ENCODE results near the gene XYLT1.

Gene XYLT1

DNA sequence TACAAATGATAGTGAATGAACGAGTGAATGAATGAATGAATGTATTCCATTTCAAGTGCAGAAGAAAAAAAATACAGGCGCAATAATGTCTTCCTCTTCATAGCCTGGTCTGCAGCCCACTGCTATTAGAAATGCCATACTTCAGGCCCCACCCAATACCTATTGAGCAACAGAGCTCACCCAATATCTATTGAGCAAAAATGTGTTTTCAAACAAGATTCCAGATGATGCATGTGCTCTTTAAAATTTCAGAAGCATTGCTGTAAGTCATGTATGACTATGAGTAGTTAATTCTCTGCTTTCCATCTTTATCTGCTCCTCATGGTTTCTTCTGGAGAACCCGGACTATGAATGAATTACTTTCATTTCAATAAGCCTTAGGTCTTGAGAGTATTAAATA lies 308.2 kb downstream of the XYLT1 start:
- FAIRE-seq, result no peak

DNA sequence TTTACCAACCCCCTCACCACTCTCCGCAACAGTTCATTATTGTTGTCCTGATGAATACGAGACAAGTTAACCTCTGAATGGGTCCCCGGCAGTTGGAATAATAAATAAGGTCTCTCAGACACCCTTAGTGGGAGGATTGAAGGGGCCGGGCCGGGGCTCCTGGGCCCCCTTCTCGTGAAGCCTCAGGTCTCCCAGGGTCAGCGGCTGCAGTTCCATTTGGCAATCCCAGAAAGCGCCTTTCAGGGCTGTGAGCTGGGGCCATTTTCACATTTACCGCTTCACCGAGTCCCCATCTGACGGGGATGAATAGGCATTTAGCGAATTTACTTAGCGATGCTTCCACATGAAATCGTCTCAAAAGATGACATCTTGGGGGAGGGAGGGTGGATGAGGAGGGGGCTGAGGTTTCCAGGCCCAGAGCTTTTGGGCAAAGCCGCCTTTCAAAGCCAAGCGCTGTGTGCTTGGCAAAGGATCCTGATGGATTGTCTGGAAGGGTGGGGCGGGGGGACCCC lies 309.8 kb downstream of the XYLT1 start:
- no peak for FAIRE-seq

DNA sequence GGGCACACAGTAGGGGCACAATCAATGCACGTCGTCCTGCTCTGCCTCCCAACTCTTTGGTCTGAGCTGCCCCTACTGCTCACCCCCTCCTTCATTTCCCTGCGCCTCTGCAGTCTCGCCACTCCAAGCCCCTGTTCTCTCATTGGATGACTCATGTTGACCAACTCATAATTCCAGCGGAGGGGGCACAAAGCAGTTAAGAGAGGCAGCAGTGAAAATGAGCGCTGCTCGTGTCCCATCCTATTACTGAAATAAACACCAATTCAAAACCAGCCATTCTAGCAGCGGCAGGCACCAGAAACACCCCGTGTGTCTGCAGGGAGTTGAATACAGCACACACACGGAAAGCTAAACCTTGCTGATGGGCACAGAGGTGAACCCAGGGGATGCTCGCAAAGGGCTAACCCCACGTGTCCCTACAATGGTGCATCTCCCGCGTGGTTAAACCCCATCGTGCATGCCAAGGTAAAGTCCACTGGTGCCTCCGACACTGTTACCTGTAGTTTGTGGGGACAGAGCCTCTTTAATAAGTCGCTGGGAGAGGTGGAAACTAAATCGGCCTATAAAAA lies 310.4 kb downstream of the XYLT1 start:
- no peak for FAIRE-seq

DNA sequence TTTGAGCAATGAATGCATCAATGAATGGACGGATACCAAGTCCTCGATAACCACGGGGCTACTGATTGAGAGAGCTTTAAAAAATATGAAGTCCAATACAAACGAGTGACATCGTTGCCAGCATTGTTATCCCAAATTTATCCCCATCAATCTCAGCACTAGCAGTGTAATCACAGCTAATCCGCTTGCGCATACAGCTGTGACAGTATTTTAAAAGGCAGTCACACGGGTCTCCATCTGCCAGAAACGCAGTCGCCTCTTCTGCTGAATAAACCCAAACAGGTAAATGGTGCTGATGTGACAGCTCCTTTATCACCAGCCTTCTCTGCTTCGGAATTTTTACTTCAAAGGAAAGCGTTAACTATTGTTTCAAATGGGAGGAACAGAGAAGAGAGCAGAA lies 311.1 kb downstream of the XYLT1 start:
- FAIRE-seq, result no peak

DNA sequence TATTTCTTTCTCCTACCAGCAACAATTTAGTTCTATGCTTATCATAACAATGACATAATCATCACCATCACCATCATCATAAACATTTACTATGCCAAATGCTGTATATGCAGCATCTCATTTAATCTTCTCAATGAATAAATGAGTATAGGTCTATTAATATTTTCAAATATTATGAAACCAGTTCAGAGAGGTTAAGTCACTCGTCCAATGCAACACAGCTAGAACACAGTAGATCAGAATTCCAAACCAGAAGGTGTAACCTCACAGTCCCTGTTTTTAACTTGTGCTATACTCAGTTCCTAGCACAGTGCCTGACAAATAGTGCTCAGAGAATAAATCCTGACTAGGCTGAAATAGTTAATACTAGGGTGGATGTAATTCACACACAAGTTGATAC lies 314.8 kb downstream of the XYLT1 start:
- no peak for FAIRE-seq

DNA sequence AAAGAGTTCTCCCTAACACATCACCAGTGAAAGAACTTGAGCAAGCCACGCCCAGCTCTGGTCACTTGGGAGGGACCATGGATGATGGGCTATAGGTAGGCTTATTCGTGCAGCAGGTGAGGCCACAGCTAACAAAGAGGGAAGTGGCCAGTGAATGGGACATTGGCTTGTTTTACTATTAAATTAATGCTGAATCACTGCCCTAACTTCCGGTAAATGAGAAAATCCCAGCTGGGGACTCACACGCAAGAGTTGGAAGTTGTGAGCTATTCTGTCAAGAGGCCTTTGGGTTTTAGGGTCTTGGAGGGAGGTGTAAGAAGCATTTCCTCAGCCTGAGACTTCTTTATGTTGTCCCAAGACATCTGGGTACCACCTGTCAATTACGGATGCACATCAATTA lies 315.3 kb downstream of the XYLT1 start:
- no peak for FAIRE-seq

DNA sequence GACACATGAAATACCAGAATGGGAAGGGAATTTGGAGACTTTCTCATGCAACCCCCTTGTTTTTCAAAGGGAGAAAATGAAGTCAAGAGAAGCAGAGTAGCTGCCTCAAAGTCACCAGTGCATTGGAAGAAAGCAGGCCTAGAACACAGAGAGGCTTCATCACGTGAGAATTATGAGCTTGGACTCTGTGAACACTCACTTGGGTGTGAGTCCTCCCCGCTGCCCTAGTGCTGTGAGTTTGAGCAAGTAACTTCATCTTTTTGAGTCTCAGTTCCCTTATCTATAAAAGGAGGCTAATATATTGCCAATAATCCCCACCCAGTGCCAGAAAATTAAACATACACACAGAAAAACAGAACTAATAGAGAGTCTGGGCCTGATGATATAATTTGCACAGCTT lies 315.8 kb downstream of the XYLT1 start:
- FAIRE-seq, result no peak

DNA sequence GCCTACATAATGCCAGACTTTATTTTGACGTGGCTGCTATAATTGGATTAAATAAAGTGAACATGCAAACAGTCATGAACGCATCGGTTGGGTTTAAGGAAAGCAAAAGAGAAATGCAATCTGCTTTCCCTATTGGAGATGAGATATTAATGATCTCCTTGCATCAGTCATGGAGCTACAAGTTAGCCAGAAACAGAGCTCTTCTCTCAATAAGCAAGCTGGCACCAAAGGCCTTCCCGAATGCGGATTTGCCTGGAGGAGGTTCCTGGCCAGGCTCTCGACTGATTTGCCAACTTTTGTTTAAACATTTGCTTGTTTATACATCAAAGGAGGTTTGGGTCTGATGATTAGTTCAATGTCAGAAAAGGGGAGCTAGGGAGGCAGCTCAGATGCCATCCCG lies 318.4 kb downstream of the XYLT1 start:
- no peak for FAIRE-seq

DNA sequence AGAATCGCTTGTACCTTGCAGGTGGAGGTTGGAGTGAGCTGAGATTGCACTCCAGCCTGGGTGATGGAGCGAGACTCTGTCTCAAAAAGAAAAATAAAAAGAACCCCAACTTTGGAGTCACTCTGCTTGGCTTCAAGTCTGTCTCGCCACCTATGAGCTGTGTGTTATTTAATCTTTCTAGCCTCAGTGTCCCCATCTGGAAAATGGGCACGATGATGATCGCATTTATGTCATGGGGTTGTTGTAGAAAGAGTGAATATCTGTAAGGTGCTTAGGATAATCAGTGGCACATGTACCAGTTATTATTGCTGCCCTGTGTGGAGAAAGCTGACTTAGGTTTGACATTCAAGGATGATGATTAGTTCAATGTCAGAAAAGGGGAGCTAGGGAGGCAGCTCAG lies 319.4 kb downstream of the XYLT1 start:
- FAIRE-seq, result no peak

DNA sequence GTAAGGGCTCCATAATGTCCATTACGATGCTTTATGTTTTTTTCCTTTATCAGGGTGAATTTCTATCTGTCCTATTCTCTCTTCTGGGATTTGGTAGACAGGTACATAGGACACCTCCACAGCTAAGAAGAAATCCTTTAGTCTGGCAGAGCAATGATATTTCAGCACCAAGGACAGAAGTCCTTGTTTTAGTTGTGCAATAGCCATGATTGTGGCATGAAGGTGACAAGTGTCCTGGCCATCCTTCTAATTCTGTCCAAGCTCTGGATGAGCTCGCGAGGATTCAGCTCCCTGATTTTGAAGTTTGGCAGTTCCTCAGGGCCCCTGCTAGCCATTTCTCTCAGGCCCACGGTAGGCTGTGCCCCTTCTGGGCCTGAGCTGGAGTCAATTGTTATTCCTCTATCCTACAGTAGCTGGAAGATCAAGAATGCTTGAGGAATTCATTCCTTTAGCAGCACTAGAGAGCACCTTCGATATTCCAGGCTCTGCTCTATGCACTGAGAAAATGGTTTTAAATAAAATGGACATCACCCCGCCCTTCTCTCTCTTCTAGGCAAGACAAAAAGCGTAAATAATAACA lies 320.8 kb downstream of the XYLT1 start:
- no peak for FAIRE-seq

DNA sequence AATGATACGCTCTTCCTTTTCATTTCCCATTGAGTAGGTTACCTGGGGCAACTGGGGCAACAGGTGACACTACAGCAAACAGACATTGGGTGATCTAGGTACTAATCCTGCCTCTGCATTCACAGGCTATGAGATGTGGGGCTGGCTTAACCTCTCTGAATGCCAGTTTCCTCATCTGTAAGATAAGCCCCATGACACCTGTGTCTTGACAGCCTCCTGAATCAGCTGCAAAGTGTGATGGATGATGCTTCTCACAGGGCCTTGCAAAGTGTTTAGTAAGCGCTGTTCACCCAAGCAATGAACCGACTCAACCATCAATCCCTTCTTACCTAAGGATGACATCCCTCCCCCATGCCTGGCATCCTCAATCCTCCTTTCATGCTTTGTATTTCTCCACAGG lies 322.8 kb downstream of the XYLT1 start:
- no peak for FAIRE-seq

DNA sequence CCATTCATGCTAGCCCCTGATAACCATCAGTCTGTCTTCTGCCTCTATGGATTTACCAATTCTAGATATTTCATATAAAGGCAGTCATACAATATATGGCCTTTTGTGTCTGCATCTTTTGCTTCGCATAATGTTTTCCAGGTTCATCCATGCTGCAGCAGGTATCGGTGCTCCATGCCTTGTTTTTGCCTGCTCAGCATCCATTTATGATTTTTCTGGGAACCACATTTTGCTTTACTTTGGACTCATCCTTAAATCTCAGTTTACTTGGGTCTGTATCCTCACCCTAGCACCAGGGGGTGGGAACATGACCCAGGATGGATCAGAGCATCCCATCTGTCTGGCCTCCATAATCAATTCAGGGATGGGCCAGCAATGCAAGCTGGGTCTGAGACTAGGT lies 325.7 kb downstream of the XYLT1 start:
- FAIRE-seq, result no peak

DNA sequence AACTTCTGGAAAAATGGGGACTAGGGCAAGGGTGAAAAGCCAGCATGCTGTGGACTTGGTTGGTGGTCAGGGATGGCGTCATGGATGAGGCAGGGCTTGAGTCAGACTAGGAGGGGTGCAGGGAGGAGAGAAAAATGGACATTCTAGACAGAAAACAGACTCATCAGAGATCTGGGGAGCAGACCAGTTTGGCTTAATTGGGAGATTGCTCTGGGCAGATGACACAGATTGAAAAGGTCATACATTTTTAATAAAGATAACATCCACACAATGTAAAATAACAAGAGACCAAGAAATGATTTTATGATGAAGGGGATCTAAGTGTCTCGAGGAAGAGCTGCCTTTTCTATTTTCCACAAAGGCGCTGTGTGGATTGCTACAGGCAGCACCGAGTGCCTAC lies 326.3 kb downstream of the XYLT1 start:
- FAIRE-seq, result no peak

DNA sequence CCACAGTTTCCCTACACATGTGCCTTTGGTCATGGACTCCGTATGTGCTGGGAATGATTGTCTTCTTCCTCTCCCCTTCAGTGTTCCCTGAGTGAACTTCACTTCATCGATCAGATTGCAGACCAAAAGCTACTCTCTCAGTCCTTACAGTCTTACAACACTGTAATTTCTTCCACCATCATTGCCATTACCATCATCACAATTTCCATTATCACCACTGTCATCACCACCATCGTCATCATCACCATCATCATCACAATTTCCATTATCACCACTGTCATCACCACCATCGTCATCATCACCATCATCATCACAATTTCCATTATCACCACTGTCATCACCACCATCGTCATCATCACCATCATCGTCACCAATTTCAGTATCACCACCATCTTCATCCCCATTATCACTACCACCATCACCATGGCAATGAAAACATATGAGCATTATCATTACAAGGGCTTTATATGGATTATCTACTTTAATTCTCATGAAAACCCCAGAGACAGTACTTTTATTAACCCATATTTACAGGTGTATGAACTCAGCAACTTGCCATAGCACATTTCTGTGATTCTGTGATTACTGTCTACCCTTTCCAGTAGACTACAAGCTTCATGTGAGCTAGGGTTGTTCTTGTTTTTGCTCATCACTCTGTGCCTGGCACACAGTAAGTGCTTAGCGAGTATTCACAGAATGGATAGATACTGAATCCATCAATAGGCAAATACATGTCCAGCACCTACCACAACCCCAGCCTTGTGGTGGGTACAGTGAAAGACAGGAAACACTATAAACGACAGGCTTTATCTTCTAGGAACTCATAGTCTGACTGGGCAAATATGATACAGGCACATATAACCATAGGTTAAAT lies 327.0 kb downstream of the XYLT1 start:
- no peak for FAIRE-seq

DNA sequence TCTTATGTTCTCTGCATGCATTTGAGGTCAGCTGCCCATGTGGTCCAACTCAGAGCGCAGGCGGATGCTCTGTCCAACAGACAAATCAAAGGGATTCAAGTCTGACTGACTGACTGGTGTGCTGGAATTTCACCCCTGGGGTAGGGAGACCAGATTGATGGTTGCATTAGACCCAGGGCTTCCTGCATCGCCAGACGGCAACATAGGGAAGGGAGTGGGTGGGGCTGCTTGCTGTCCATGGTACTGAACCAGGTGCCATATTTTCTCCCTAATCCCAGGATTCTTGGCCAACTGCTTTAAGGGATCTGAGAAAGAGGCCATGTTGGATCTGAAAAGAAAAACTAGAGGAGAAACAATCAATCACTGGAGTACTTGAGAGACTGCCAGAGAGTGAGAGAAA lies 332.0 kb downstream of the XYLT1 start:
- no peak for FAIRE-seq

DNA sequence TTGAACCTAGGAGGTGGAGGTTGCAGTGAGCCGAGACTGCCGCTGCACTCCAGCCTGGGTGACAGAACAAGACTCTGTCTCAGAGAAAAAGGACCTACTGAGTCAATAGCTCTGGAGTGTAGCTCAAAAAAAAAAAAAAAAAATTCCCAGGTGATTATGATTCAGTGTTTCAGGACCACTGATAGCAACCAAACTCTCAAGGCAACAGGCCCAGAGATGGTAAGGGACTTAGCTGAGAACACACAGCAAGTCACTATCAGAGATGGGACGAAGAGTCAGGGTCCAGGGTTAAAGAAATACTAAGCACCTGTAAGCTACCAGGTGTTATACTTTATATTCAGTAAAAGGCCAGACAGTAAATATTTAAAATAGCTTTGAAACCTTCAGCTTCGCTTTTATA lies 335.3 kb downstream of the XYLT1 start:
- FAIRE-seq, result no peak

DNA sequence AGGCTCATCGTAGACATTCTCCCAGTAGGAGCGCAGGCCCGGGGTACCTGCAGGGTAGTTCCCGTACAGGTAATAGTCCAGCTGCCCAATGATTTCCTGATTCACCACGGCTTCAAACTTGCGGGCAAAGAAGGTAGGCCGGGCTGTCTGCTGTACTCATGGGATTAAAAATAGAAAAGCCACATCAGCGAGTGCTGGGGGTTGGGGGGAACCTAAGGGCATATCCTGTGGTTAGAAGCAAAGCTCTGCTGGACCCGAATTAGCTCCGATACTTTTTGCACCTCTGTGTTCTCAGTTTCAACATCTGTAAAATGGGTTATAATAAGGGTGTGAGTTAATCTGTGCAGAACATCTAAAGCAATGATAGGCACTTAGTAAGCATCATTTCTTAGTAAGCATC lies 336.2 kb downstream of the XYLT1 start:
- FAIRE-seq, result no peak

DNA sequence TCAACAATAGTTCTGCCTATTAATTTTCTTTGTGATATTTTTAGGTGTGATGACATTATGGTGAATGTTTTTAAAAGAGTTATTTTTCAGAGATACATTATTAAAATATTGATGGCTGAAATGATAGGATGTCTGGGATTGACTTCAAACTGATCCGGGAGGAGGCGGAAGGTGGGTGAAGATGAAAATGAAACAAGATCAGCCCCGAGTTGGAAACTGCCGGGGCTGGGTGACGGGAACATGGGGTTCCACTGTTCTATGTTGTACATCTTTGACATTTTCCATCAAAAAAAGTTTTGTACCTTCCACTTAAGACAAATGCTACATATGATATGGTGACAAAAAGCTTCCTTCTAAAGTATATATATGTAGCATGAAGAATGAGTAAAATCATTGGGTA lies 336.9 kb downstream of the XYLT1 start:
- no peak for FAIRE-seq

DNA sequence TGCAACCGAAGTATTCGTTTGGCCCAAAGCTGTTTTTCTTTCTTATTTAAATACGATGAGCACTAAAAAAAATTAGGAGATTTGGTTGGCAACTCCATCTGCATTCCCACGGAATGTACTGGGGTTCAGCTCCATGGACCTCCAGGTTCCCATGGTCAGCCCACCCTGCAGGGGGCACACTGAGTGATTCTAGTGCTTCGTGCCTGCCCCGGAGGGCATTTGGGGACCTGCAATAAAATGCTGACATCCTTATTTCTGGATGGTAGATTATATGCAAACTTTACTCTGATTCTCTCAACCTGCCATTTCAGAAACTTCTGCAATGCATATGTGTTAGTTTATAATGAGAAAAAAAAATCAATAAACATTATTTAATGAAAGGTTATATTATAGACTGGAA lies 339.4 kb downstream of the XYLT1 start:
- no peak for FAIRE-seq

DNA sequence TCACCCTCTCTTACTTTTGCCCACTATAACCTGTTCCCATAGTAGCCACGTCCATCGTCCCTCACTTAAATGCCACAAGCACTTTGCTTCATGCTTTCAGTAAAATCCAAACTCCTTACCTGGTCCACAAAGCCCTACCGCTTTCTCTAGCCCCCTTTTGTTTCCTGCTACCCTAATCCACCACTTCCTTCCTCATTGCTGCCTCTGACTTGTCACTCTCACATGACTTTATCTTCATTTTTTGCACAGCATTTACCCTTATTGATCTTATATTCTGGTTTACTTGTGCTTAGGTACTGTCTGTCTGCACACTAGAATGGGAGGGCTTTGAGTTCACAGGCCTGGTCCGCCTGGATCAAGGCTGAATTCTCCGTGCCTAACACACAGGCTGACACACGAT lies 340.0 kb downstream of the XYLT1 start:
- no peak for FAIRE-seq

DNA sequence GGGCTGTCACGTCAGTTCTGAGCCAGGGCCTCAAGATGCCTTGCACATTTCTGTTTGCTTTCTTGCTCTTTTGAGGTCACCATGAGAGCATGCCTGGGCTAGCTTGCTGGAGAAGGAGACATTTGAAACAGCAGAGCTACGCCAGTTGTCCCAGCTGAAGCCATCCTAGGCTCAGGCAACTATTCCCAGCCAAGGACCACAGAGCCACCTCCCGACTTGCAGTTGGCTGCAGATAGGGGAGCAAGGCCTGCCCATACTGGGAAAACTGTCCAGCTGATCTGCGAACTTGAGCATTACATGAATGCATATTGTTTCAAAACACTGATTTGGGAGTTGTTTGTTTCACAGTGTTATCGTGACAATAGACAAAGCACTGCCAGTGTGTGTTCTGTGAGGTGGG lies 340.8 kb downstream of the XYLT1 start:
- no peak for FAIRE-seq

DNA sequence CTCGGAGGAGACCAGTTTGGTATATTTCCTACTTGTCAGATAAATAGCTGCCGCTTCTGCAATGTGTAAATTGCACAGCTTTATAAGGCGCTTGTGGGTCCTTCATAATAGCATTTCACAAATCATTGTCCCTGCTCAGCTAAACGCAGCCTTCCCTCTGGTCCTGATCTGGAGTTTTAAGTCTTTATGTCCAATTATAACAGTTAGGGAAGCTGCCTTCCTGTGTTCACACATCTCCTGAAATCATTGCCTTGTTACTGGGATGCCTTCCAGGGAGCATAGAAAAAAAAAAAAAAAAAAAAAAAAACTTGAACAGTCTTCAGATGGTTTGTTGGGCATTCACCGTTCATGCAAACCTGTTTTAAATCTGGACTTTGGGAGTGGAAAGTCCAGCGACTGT lies 342.0 kb downstream of the XYLT1 start:
- no peak for FAIRE-seq

DNA sequence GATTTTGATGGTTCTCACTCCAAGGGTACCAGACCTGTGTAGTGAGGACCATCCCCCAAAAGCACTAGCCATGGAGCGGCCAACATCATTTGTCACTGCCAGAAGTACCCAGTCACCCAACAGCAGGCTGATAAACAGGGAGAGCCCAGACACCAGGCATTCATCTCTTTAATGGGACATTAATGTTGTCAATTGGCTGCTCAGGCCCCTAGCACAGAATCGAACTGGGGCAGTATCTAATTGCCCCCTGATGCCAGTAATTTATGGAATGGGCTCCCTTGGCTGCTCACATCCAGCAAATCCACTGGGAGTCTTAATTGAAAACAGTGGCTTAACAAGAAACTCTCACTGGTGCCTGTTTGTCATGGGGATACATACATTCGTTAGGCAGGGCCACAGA lies 344.6 kb downstream of the XYLT1 start:
- no peak for FAIRE-seq

DNA sequence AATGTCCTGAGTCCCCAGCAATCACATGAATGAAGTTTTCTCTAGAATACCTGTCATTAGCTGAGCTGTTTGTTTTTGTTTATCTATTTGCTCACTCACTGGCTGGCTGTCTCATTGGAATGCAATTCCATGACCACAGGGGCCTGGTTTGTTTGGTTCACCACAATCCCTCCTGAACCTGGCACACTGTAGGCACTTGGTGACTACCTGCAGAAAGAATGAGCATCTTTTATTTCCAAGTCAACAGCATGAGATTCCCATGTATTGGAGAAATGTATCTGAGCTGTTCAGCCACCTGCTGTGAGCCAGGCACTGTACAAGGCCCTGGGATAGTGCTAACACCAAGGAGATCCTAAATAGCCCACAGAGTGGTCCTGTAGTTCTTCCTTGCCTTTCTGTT lies 345.1 kb downstream of the XYLT1 start:
- no peak for FAIRE-seq
